ENCODE measurements around the gene GALNT4.

Gene GALNT4

GRCh38 chr12:89492883-89493282, 31.7 kb downstream of the GALNT4 start:
- DNase-seq: no peak

DNA sequence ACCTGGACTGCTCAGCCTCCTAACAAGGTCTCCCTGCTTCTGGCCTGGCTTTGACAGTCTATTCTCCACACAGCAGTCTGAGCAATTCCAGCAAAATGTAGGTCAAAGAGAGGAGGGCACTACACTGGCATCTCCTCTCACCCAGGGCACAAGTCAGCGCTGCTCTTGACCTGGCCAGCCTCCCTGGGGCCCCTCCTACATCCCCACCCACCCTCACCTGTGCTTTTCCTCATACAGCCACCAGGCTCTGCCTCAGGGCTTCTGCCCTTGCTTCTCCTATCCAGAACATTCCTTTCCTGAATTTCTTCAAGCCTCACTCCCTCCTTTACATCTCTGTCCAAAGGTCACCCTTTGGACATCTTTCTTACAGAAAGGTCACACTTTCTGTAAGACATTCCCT, 33.7 kb downstream of the GALNT4 start:
- DNase-seq: no peak

GRCh38 chr12:89486264-89486663, 38.3 kb downstream of the GALNT4 start:
- no peak for DNase-seq

- DNase-seq: no peak
These were observed 40.1 kb downstream of the GALNT4 start for GRCh38 chr12:89484470-89484869.

- no peak for DNase-seq
These were observed 43.2 kb downstream of the GALNT4 start for GRCh38 chr12:89481213-89481914.

DNA sequence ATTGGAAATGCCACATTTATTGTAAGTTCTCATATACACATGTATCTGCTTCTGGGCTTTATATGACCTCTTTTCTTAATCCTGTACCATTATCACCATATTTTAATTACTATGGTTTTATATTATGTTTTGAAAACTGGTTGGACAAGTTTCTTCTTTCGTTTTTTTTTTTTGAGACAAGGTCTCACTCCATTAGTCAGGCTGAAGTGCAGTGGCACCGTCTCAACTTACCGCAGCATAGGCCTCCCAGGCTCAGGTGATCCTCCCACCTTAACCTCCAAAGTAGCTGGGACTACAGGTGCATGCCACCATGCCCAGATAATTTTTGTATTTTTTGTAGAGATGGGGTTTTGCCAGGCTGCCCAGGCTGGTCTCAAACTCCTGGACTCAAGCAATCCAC, 44.6 kb downstream of the GALNT4 start:
- no peak for DNase-seq

DNA sequence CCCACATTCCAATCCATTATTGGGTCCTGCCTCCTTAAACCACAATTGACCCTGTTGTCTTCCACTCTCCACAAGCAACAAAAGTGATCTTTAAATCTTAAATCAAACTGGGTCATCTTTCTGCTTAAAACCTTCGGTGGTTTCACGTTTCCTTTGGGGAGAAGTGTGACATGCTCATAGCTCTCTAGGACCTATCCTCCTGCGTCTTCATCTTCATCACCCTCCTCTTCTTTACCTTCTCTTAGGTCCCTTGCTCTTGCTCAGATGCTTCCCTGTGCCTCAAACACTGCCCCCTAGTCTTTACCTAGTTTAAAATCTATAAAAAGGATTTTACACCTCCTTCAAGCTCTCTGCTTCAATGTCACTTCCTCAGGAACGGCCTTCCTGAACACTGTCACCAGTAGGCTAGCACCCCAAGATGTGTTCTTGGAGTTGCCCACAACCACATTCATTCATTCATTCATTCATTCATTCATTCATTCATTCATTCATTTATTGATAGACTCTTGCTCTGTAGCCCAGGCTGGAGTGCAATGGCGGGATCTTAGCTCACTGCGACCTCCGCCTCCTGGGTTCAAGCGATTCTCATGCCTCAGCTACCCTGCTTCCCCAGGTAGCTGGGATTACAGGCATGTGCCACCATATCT, 46.8 kb downstream of the GALNT4 start:
- DNase-seq: no peak

- DNase-seq: no peak
These were observed 47.5 kb downstream of the GALNT4 start for GRCh38 chr12:89476904-89477595.

- no peak for DNase-seq
These were observed 48.4 kb downstream of the GALNT4 start for GRCh38 chr12:89476232-89476631.

- no peak for DNase-seq
These were observed 49.2 kb downstream of the GALNT4 start for GRCh38 chr12:89475203-89475990.

GRCh38 chr12:89474615-89475014, 50.0 kb downstream of the GALNT4 start:
- no peak for DNase-seq
